ENCODE data around the gene MORN2. TPM values are rescaled to one million over a fixed set of nuclear protein-coding genes. Genes with fewer than 3 reads are reported as not detected.

Gene MORN2
- total RNA-seq, 2 experiments from 2014 or later = 4.1 to 6.7 TPM

DNA sequence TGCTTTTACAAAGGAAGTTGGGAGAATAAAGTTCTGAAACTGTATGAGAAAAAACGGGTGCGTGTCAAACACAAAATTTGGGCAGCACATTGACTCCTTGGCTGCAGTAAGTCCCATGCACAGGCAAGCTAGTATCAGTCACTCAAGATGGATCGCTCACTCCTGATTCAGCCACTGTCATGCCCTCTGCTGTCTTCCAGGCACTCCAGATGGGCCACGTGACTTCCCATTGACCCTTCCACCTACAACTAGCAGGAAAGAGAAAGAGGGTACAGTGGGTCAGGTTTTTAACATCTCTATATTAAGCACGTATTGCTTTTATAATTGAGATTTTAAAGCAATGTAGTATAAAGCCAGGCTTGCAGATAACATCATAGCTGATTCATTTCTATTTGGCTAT lies 22.5 kb downstream of the MORN2 start:
- H3K36me3 Mint-ChIP-seq = no peaks in the 10 kb centered on the region
- H3K27ac Mint-ChIP-seq = no peak overlapping the region
- DNase-seq = no peak
- intact Hi-C loops (cut with micrococcal nuclease) = no loop called here
- no peaks in the 10 kb centered on the region for H3K9me3 Mint-ChIP-seq
- no peaks in the 10 kb centered on the region for H3K27me3 Mint-ChIP-seq
- H3K4me3 Mint-ChIP-seq = no peak overlapping the region
- POLR2A ChIA-PET = interaction anchor here (0.6 kb wide), 1 partner anchor 56 kb away, joined by 3 read pairs; no protein-coding TSS in a partner anchor
- no peaks in the 10 kb centered on the region for H3K4me1 Mint-ChIP-seq (ENCODE audit: low read depth)
- CTCF ChIA-PET = interaction anchor here (1.0 kb wide), 1 partner anchor 49 kb away, joined by 3 read pairs; no protein-coding TSS in a partner anchor

DNA sequence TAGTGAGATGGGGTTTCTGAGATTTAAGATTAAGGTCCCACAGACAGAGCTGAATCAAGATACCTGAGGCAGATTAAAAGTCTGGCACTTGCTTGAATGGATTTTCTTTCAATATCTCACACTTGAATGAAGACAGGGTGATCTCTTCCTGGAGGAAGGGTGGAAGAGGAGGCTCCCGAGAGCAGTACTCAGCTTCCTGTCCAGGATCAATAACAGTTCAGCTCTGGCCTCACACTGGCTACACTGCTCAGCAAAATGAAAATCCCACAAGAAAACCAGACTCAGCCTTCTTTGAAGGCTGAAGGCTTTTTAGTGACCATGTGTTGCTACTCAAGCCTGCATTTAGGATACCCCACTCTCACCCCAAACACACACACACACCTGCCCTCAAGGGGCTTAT lies 24.9 kb downstream of the MORN2 start:
- intact Hi-C loops (cut with micrococcal nuclease) = no loop called here
- ChIA-PET POLR2A (no interaction called here), CTCF (no interaction called here)
- no peak for DNase-seq
- Mint-ChIP-seq H3K4me1 (ENCODE audit: low read depth) (no peaks in the 10 kb centered on the region), H3K27me3 (no peaks in the 10 kb centered on the region), H3K4me3 (no peak overlapping the region), H3K27ac (no peak overlapping the region), H3K36me3 (no peaks in the 10 kb centered on the region), H3K9me3 (no peaks in the 10 kb centered on the region)

DNA sequence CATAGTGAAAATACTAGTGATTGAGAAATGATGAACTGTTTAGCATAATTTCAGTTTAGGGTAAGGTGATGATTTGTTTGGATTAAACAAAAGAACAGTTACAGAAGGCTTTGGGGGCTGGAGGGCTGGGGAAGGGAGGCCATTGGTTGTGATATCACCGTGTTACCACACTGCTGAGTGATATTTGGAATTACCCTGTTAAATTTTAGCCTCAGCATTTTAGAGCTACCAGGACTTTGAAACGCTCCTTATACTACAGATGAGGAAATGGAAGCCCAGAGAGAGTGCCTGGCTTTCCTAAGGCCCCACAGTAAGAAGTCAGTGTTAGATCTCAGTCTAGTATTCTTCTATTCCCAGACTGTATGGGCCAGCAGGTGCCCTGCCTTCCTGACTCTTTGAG lies 29.5 kb downstream of the MORN2 start:
- no peak for DNase-seq
- no peak overlapping the region for H3K27ac Mint-ChIP-seq
- H3K36me3 Mint-ChIP-seq = no peaks in the 10 kb centered on the region
- no peak overlapping the region for H3K4me3 Mint-ChIP-seq
- ChIA-PET POLR2A (no interaction called here), CTCF (no interaction called here)
- H3K27me3 Mint-ChIP-seq = no peaks in the 10 kb centered on the region
- intact Hi-C loops (cut with micrococcal nuclease) = no loop called here
- no peaks in the 10 kb centered on the region for H3K9me3 Mint-ChIP-seq
- H3K4me1 Mint-ChIP-seq (ENCODE audit: low read depth) = peaks cover 15% of the 10 kb centered on the region

DNA sequence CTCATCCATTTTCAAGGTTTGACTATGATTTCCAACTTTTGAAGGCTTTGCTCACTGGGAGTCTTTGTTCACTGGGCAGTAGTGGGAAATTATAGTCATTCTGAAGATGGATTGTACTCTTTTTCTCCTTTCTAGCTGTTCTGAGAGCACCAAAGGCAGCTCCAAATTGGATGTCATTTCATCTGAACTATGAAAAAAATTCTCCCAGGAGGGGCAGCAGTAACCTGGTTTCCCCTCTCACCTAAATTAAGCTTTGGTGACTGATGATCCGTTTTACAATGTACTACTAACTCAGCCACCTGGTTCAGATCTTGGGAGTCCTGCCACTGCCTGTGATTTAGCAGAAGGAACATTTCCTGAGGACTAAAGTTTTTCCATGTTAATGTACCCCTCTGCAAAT lies 31.5 kb downstream of the MORN2 start:
- Mint-ChIP-seq H3K9me3 (no peaks in the 10 kb centered on the region), H3K27me3 (no peaks in the 10 kb centered on the region), H3K4me1 (ENCODE audit: low read depth) (peaks cover 15% of the 10 kb centered on the region), H3K36me3 (no peaks in the 10 kb centered on the region), H3K27ac (no peak overlapping the region), H3K4me3 (no peak overlapping the region)
- DNase-seq = no peak
- CTCF ChIA-PET = no interaction called here
- intact Hi-C loops (cut with micrococcal nuclease) = no loop called here
- POLR2A ChIA-PET = no interaction called here

DNA sequence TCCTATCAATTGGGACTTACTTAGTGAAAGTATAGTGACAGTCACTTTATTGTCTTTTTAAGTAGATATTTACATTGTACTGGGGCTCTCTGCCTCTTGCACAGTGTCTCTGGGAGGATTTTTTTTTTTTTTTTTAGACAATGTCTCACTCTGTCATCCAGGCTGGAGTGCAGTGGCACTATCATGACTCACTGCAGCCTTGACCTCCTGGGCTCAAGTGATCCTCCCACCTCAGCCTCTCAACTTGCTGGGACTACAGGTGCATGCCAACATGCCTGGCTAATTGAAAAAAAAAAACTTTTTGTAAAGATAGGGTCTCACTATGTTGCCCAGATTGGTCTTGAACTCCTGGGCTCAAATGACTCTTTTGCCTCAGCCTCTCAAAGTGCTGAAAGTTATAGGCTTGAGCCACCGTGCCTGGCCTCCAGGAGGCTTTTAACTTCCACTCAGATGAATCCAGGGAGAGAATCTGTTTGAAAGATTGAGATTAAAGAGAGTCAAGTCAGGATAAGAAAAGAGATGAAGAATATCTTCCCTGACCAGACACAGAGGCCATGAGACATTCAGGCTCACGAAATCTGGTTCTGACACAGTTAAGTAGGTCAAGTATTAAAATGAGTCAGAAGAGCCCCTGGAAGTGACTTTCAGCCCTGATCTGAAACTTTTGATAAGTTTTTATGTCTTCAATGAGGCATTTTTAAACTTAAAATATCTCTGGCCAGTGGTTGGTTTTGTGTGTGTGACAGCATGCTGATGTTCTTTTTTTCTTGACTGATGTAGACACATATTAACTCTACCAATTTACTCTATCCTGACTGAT lies 32.2 kb downstream of the MORN2 start:
- ChIA-PET POLR2A (no interaction called here), CTCF (no interaction called here)
- intact Hi-C loops (cut with micrococcal nuclease) = loop anchor here (1.0 to 2.0 kb wide), 2 partner anchors 45 to 605 kb away; no protein-coding TSS in a partner anchor
- Mint-ChIP-seq H3K4me1 (ENCODE audit: low read depth) (peaks cover 15% of the 10 kb centered on the region), H3K4me3 (no peak overlapping the region), H3K27me3 (no peaks in the 10 kb centered on the region), H3K9me3 (no peaks in the 10 kb centered on the region), H3K36me3 (no peaks in the 10 kb centered on the region), H3K27ac (peak overlapping the region; percentile 35)
- DNase-seq = peak; percentile 30

DNA sequence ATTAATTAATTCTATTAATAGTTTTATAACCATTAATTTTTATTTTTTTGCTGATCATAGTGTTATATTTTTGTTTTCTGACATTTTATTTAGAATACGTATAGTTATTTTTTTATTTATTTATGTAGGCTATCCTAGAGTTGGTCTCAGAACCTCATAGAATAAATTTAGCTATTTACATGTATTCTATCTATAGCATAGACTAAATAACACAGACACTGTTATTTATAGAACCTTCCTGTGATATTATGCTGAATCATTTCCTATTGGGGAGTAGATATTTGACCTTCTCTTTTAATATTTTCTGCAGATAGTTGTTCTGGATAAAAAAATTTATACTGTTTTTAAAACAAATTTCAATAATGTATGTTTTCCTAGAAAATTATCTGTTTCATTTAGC lies 34.1 kb downstream of the MORN2 start:
- Mint-ChIP-seq H3K27ac (no peak overlapping the region), H3K36me3 (no peaks in the 10 kb centered on the region), H3K4me3 (no peak overlapping the region), H3K9me3 (no peaks in the 10 kb centered on the region), H3K4me1 (ENCODE audit: low read depth) (peaks cover 15% of the 10 kb centered on the region), H3K27me3 (no peaks in the 10 kb centered on the region)
- DNase-seq = no peak
- CTCF ChIA-PET = interaction anchor here (1.0 kb wide), 1 partner anchor 38 kb away, joined by 3 read pairs; no protein-coding TSS in a partner anchor
- intact Hi-C loops (cut with micrococcal nuclease) = loop anchor here (2.0 kb wide), 1 partner anchor 603 kb away; no protein-coding TSS in a partner anchor
- POLR2A ChIA-PET = interaction anchor here (0.6 kb wide), 1 partner anchor 1383 kb away, joined by 4 read pairs; no protein-coding TSS in a partner anchor

DNA sequence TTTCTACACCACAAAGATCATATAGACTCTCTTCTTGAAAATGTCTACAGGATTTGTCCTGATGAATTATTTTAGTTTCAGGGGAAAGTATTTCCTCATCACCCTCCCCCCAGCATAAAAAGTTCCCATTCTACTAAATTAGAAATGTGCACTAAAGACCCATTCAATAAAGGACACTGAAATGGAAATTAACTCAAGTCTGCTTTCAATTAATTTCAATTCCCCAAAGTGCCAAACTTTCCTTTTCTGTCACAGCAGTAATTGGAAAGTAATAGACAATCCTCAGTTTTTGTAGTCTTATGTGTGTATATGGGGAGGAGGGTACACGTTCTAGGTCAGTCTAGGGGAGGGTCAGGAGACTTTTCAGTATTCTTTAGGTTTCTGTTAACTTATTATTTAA lies 35.4 kb downstream of the MORN2 start:
- no peak for DNase-seq
- Mint-ChIP-seq H3K9me3 (no peaks in the 10 kb centered on the region), H3K27me3 (no peaks in the 10 kb centered on the region), H3K36me3 (no peaks in the 10 kb centered on the region), H3K4me1 (ENCODE audit: low read depth) (peaks cover 15% of the 10 kb centered on the region), H3K27ac (no peak overlapping the region), H3K4me3 (no peak overlapping the region)
- ChIA-PET POLR2A (no interaction called here), CTCF (no interaction called here)
- intact Hi-C loops (cut with micrococcal nuclease) = no loop called here

DNA sequence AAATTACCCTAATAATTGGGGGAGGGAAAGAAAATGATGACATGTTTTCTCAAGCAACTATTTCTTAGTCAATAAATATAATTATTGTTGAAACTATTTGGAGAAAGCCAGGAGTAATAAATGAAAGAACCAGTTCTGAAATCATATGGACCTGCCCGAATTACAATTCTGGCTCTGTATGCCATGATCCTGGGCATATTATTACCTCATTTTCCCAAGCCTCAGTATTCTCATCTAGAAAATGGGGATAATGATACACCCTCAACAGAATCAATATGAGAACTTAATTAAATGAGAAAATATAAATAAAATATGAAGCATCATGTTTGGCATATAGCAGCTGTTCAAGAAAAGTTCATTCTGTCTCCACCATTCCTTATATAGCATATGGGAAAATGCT lies 36.8 kb downstream of the MORN2 start:
- H3K4me1 Mint-ChIP-seq (ENCODE audit: low read depth) = peaks cover 14% of the 10 kb centered on the region
- H3K27me3 Mint-ChIP-seq = no peaks in the 10 kb centered on the region
- no peaks in the 10 kb centered on the region for H3K9me3 Mint-ChIP-seq
- no peak overlapping the region for H3K27ac Mint-ChIP-seq
- H3K4me3 Mint-ChIP-seq = no peak overlapping the region
- POLR2A ChIA-PET = interaction anchor here (0.7 to 1.1 kb wide), 2 partner anchors 66 to 88 kb away, joined by 3 to 4 read pairs; no protein-coding TSS in a partner anchor
- H3K36me3 Mint-ChIP-seq = no peaks in the 10 kb centered on the region
- intact Hi-C loops (cut with micrococcal nuclease) = no loop called here
- CTCF ChIA-PET = no interaction called here
- DNase-seq = no peak

DNA sequence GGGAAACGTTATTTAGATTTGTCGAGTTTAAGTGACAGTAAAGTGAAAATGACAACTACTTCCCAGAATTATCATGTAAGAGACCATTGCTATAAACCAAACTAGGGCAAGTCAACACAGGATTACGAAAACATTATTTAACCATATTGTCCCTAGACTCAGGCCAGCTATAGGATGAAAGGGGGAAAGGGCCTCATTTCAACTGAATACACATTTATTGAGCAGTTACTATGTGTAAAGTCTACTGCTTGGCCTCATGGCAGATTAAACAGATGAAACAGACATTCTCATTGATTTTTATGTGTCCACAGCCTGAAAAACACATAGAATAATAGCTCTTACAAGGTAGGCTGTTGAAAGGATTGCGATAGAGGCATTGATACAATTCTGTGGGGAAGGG lies 46.6 kb downstream of the MORN2 start:
- Mint-ChIP-seq H3K4me1 (ENCODE audit: low read depth) (no peaks in the 10 kb centered on the region), H3K36me3 (no peaks in the 10 kb centered on the region), H3K9me3 (no peaks in the 10 kb centered on the region), H3K4me3 (no peak overlapping the region), H3K27me3 (peaks cover 1% of the 10 kb centered on the region), H3K27ac (no peak overlapping the region)
- intact Hi-C loops (cut with micrococcal nuclease) = no loop called here
- POLR2A ChIA-PET = no interaction called here
- CTCF ChIA-PET = interaction anchor here (1.0 kb wide), 1 partner anchor 25 kb away, joined by 4 read pairs; no protein-coding TSS in a partner anchor
- DNase-seq = no peak

DNA sequence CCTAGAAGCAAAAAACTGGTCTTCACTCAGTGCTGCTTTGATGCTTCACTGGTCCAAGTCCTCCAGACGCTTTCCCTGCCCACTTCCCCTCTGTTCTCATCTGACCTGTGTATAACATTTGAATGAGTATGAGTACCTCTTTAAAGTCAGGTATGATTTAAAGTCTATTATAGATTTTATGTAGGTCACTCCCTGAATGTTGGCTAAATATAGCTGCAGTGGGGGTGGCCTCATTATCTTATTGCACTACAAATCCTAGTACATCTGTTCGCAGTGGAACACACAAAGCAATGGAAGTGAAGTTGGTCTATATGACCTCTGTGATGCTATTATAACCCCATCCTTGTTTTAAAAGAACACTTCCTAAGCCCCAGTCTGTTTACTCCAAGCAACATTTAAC lies 47.1 kb downstream of the MORN2 start:
- Mint-ChIP-seq H3K36me3 (no peaks in the 10 kb centered on the region), H3K9me3 (no peaks in the 10 kb centered on the region), H3K27me3 (peaks cover 1% of the 10 kb centered on the region), H3K27ac (no peak overlapping the region), H3K4me1 (ENCODE audit: low read depth) (no peaks in the 10 kb centered on the region), H3K4me3 (no peak overlapping the region)
- POLR2A ChIA-PET = no interaction called here
- intact Hi-C loops (cut with micrococcal nuclease) = no loop called here
- no peak for DNase-seq
- CTCF ChIA-PET = interaction anchor here (1.0 kb wide), 1 partner anchor 25 kb away, joined by 4 read pairs; no protein-coding TSS in a partner anchor

DNA sequence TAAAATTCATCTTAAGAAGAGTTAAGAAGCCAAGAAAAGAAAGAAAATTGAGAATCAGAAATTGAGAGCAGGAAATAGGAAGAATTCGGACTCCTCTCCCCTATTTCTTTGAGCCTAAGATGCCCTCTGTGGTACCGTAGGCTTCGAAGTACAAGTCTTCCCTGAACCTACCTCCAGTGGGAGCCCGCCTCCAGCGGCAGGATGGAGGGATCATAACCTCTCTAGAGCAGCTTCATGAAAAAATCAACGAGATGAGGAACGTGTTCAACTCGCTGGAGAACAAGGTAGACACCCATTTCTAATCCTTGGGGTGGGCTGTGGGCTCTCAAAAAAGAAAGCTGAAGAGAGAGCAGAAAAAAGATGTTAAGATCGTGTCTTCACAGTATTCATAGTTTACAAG lies 50.2 kb downstream of the MORN2 start:
- Mint-ChIP-seq H3K4me1 (ENCODE audit: low read depth) (no peaks in the 10 kb centered on the region), H3K36me3 (no peaks in the 10 kb centered on the region), H3K4me3 (no peak overlapping the region), H3K9me3 (no peaks in the 10 kb centered on the region), H3K27ac (no peak overlapping the region), H3K27me3 (peaks cover 1% of the 10 kb centered on the region)
- POLR2A ChIA-PET = no interaction called here
- intact Hi-C loops (cut with micrococcal nuclease) = no loop called here
- CTCF ChIA-PET = interaction anchor here (0.8 kb wide), 1 partner anchor 133 kb away, joined by 3 read pairs; no protein-coding TSS in a partner anchor
- no peak for DNase-seq

DNA sequence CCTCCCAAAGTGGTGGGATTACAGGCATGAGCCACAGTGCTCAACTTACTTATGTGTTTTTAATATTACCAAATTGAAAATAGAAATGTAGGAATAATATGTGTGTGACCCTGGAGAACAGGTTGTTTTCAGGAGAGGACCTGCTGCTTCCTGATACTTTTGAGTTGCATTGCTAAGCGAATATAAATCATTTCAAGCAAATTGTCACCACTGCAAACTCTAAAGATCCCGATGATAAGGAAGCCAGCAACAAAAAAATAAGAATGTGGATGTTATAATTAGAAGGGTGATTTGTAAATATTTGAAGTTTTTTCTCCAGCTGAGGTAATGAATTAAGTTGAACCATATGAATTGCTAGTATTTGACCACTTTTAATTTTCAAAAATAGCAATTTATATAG lies 54.8 kb downstream of the MORN2 start:
- no peaks in the 10 kb centered on the region for H3K36me3 Mint-ChIP-seq
- intact Hi-C loops (cut with micrococcal nuclease) = no loop called here
- POLR2A ChIA-PET = no interaction called here
- no peak for DNase-seq
- H3K4me3 Mint-ChIP-seq = no peak overlapping the region
- peaks cover 1% of the 10 kb centered on the region for H3K4me1 Mint-ChIP-seq (ENCODE audit: low read depth)
- peaks cover 1% of the 10 kb centered on the region for H3K27me3 Mint-ChIP-seq
- H3K27ac Mint-ChIP-seq = no peak overlapping the region
- CTCF ChIA-PET = no interaction called here
- H3K9me3 Mint-ChIP-seq = no peaks in the 10 kb centered on the region
